ENCODE measurements around the gene SARNP.

The SARNP gene

DNA sequence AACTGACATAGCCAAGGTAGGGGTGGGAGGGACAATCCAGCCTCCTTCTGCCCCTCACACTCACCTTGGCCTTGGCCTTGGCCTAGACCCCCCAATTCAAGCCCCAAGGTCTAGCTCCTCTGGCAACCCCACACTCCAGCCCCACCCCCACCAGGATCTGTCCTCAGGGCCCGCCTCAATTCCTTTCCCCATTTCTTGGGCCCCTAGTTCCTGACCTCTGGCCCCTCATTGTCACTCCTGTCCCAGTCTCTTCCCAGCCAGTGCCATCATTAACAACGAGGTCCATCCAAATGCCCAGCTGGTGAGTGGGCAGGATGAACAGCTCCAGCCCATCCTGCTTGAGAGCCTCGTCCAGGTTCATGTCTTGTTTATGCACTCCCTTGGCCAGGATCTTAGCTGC lies 81.4 kb downstream of the SARNP start:
- Histone ChIP-seq H4K20me1 (ENCODE audit: insufficient read depth, low read length) (no peaks in the 10 kb centered on the region), H3K79me2 (ENCODE audit: low read length) (no peaks in the 10 kb centered on the region), H3K4me1 (ENCODE audit: low read length) (peaks cover 8% of the 10 kb centered on the region; the same call in 1 of the 2 replicates), H3K9me3 (ENCODE audit: insufficient read depth, low read length) (no peaks in the 10 kb centered on the region), H3K4me2 (ENCODE audit: low read length) (no peak overlapping the region), H3K27ac (ENCODE audit: low read length) (no peak overlapping the region), H2AFZ (ENCODE audit: low read depth, low read length) (no peak overlapping the region), H3K4me3 (ENCODE audit: low read length) (no peak overlapping the region), H3K9ac (ENCODE audit: low read length) (no peak overlapping the region), H3K36me3 (replicated peaks; ENCODE audit: low read depth, low read length) (no peaks in the 10 kb centered on the region), H3K27me3 (ENCODE audit: low read depth, low read length) (no peaks in the 10 kb centered on the region)
- TF ChIP-seq, protein P1, sequence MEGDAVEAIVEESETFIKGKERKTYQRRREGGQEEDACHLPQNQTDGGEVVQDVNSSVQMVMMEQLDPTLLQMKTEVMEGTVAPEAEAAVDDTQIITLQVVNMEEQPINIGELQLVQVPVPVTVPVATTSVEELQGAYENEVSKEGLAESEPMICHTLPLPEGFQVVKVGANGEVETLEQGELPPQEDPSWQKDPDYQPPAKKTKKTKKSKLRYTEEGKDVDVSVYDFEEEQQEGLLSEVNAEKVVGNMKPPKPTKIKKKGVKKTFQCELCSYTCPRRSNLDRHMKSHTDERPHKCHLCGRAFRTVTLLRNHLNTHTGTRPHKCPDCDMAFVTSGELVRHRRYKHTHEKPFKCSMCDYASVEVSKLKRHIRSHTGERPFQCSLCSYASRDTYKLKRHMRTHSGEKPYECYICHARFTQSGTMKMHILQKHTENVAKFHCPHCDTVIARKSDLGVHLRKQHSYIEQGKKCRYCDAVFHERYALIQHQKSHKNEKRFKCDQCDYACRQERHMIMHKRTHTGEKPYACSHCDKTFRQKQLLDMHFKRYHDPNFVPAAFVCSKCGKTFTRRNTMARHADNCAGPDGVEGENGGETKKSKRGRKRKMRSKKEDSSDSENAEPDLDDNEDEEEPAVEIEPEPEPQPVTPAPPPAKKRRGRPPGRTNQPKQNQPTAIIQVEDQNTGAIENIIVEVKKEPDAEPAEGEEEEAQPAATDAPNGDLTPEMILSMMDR (IDR thresholded peaks at IDR 0.05; ENCODE audit: low read depth, low read length) = no peak
- TF ChIP-seq EZH2phosphoT487 (IDR thresholded peaks at IDR 0.05; ENCODE audit: low read depth) = no peak

DNA sequence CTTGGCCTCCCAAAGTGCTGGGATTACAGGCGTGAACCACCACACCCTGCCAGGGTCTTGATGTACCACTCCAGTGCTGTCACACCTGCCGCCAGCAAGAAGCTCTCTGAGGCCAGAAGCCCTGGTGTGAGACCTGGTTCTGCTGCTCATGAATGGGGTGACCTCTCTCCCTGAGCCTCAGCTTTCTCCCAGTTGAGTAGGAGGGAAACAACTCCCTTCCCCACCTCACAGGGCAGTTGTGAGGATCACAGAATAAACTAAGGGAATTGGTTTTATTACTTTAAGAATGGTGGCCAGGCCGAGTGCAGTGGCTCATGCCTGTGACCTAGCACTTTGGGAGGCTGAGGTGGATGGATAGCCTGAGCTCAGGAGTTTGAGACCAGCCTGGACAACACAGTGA lies 82.9 kb downstream of the SARNP start:
- H3K9me3 ChIP-seq (ENCODE audit: insufficient read depth, low read length) = no peaks in the 10 kb centered on the region
- H3K4me1 ChIP-seq (ENCODE audit: low read length) = peaks cover 14% of the 10 kb centered on the region; the same call in 1 of the 2 replicates
- H3K9ac ChIP-seq (ENCODE audit: low read length) = no peak overlapping the region
- H4K20me1 ChIP-seq (ENCODE audit: insufficient read depth, low read length) = no peaks in the 10 kb centered on the region
- no peak overlapping the region for H3K27ac ChIP-seq (ENCODE audit: low read length)
- no peak overlapping the region for H3K4me2 ChIP-seq (ENCODE audit: low read length)
- no peak overlapping the region for H2AFZ ChIP-seq (ENCODE audit: low read depth, low read length)
- H3K4me3 ChIP-seq (ENCODE audit: low read length) = no peak overlapping the region
- no peak for TF ChIP-seq EZH2phosphoT487 (IDR thresholded peaks at IDR 0.05; ENCODE audit: low read depth)
- TF ChIP-seq, protein P1 (IDR thresholded peaks at IDR 0.05; ENCODE audit: low read depth, low read length) = no peak
- no peaks in the 10 kb centered on the region for H3K27me3 ChIP-seq (ENCODE audit: low read depth, low read length)
- no peaks in the 10 kb centered on the region for H3K36me3 ChIP-seq (replicated peaks; ENCODE audit: low read depth, low read length)
- H3K79me2 ChIP-seq (ENCODE audit: low read length) = no peaks in the 10 kb centered on the region

DNA sequence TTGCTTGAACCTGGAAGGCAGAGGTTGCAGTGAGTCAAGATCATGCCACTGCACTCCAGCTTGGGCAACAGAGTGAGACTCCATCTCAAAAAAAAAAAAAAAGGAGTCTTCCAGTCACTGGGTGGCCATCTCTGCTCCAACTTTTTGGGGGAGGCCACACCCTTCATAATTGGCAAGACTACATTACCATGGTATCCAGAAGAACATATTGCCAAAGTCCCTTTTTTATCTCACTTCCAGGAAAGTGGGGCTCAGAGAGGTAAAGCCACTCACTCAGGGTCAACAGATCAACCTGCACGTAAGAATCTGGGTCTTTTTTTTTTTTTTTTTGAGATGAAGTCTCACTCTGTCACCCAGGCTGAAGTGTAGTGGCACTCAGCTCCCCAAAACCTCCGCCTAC lies 83.7 kb downstream of the SARNP start:
- H3K79me2 ChIP-seq (ENCODE audit: low read length) = no peaks in the 10 kb centered on the region
- no peak overlapping the region for H3K27ac ChIP-seq (ENCODE audit: low read length)
- no peaks in the 10 kb centered on the region for H3K36me3 ChIP-seq (replicated peaks; ENCODE audit: low read depth, low read length)

DNA sequence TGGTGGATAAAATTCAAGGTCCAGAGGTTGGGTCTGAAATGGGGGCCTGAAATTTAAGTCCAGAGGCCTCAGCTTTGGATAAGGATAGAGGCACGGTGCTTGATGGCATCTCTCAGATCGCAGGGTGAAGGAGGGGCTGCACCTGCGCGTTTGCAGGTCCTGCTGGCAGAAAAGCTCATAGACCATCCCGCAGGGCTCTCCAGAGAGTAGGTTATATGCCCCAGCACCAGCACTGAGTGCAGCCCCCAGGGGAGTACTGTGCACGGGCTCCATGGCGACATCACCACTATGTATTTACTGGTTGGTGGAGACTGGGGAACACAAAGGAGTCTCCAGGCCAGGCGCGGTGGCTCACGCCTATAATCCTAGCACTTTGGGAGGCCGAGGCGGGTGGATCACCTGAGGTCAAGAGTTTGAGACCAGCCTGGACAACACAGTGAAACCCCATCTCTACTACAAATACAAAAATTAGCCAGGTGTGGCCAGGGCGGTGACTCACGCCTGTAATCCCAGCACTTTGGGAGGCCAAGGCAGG lies 84.4 kb downstream of the SARNP start:
- peaks cover 14% of the 10 kb centered on the region; the same call in 1 of the 2 replicates for H3K4me1 ChIP-seq (ENCODE audit: low read length)
- peaks cover 2% of the 10 kb centered on the region for H3K79me2 ChIP-seq (ENCODE audit: low read length)
- no peaks in the 10 kb centered on the region for H3K27me3 ChIP-seq (ENCODE audit: low read depth, low read length)
- H3K9me3 ChIP-seq (ENCODE audit: insufficient read depth, low read length) = no peaks in the 10 kb centered on the region
- H2AFZ ChIP-seq (ENCODE audit: low read depth, low read length) = no peak overlapping the region
- no peaks in the 10 kb centered on the region for H3K36me3 ChIP-seq (replicated peaks; ENCODE audit: low read depth, low read length)
- no peaks in the 10 kb centered on the region for H4K20me1 ChIP-seq (ENCODE audit: insufficient read depth, low read length)
- H3K27ac ChIP-seq (ENCODE audit: low read length) = no peak overlapping the region
- H3K4me3 ChIP-seq (ENCODE audit: low read length) = no peak overlapping the region
- no peak overlapping the region for H3K9ac ChIP-seq (ENCODE audit: low read length)
- TF ChIP-seq, protein P1 (IDR thresholded peaks at IDR 0.05; ENCODE audit: low read depth, low read length) = no peak
- TF ChIP-seq EZH2phosphoT487 (IDR thresholded peaks at IDR 0.05; ENCODE audit: low read depth) = no peak
- no peak overlapping the region for H3K4me2 ChIP-seq (ENCODE audit: low read length)

More for the DNA sequence above, 83.7 kb downstream of the SARNP start:
- H4K20me1 ChIP-seq (ENCODE audit: insufficient read depth, low read length) = no peaks in the 10 kb centered on the region
- no peak overlapping the region for H2AFZ ChIP-seq (ENCODE audit: low read depth, low read length)
- no peaks in the 10 kb centered on the region for H3K9me3 ChIP-seq (ENCODE audit: insufficient read depth, low read length)
- TF ChIP-seq, protein P1 (IDR thresholded peaks at IDR 0.05; ENCODE audit: low read depth, low read length) = no peak
- no peak overlapping the region for H3K4me2 ChIP-seq (ENCODE audit: low read length)
- H3K9ac ChIP-seq (ENCODE audit: low read length) = no peak overlapping the region
- no peaks in the 10 kb centered on the region for H3K27me3 ChIP-seq (ENCODE audit: low read depth, low read length)
- no peak overlapping the region for H3K4me3 ChIP-seq (ENCODE audit: low read length)
- H3K4me1 ChIP-seq (ENCODE audit: low read length) = peaks cover 14% of the 10 kb centered on the region; the same call in 1 of the 2 replicates
